Vagina (tissue), 2 donors: ENCODE measurements around the gene SH3BP5L. TPM values are rescaled to one million over a fixed set of nuclear protein-coding genes. Genes with fewer than 3 reads are reported as not detected.
A peak's percentile ranks its signal among the peaks of the same experiment; 100 is the strongest.

Experiments
- DNase-seq, 2 donors: peaks; one replicate each; pipeline ENCODE4 v3.0.0-alpha.2; 2017; ENCODE audit errors: extremely low spot score in 2 of 2
- H3K27ac ChIP-seq: fragments of 200-600 bp; sonication (generic); one replicate; pipeline ENCODE4 v1.5.1; 2019
- H3K27me3 ChIP-seq: fragments of 200-600 bp; sonication (generic); one replicate; pipeline ENCODE4 v1.5.1; 2019
- H3K36me3 ChIP-seq, 2 donors: fragments of 200-600 bp; sonication (generic); one replicate each; pipeline ENCODE4 v1.5.1; 2017 to 2019
- H3K4me1 ChIP-seq: fragments of 200-600 bp; sonication (generic); one replicate; pipeline ENCODE4 v1.5.1; 2019
- H3K4me3 ChIP-seq, 2 donors: fragments of 200-600 bp; sonication (generic); 1 replicate in 1 of 2; 2 replicates in 1 of 2; pipeline ENCODE4 v1.5.1; 2016 to 2019
- H3K9me3 ChIP-seq: fragments of 200-600 bp; sonication (generic); one replicate; pipeline ENCODE4 v1.5.1; 2019
- POLR2A ChIP-seq, 2 donors: fragments of 450-650 bp; IDR thresholded peaks; one replicate each; pipeline ENCODE4 v1.6.1; 2017; ENCODE audit warnings: antibody characterized with exemption in 2 of 2, mild to moderate bottlenecking in 2 of 2, moderate library complexity in 2 of 2
- POLR2AphosphoS5 ChIP-seq, 2 donors: sonication (generic); formaldehyde crosslinking; IDR thresholded peaks; one replicate each; pipeline ENCODE4 v1.9.0; 2017; ENCODE audit warnings: antibody characterized with exemption in 2 of 2, mild to moderate bottlenecking in 2 of 2, low read depth in 1 of 2; ENCODE audit not compliant: insufficient read depth in 1 of 2
- intact Hi-C: fragments of 100-400 bp; cut with DNase I; formaldehyde crosslinking; loops from one replicate; pipeline ENCODE4 v1.15.1; 2023
- total RNA-seq: library from RNA; depleted of rRNA; stranded (reverse); fragments of >200 nt; gene quantifications from one replicate; pipeline ENCODE4 v1.2.3, GENCODE V29; 2016
- TF ChIP-seq, protein P1 (sequence below), 3 experiments: fragments of 450-650 bp in 2 of 3; fragments of 200-600 bp in 1 of 3; sonication (generic) in 1 of 3; IDR thresholded peaks; one replicate each; pipeline ENCODE4 v1.5.1; 2017 to 2019; ENCODE audit warnings: antibody characterized with exemption in 3 of 3, mild to moderate bottlenecking in 2 of 3, moderate library complexity in 2 of 3

SH3BP5L gene
- total RNA-seq, 1 donor from 2014 or later: 18.7 TPM

DNA sequence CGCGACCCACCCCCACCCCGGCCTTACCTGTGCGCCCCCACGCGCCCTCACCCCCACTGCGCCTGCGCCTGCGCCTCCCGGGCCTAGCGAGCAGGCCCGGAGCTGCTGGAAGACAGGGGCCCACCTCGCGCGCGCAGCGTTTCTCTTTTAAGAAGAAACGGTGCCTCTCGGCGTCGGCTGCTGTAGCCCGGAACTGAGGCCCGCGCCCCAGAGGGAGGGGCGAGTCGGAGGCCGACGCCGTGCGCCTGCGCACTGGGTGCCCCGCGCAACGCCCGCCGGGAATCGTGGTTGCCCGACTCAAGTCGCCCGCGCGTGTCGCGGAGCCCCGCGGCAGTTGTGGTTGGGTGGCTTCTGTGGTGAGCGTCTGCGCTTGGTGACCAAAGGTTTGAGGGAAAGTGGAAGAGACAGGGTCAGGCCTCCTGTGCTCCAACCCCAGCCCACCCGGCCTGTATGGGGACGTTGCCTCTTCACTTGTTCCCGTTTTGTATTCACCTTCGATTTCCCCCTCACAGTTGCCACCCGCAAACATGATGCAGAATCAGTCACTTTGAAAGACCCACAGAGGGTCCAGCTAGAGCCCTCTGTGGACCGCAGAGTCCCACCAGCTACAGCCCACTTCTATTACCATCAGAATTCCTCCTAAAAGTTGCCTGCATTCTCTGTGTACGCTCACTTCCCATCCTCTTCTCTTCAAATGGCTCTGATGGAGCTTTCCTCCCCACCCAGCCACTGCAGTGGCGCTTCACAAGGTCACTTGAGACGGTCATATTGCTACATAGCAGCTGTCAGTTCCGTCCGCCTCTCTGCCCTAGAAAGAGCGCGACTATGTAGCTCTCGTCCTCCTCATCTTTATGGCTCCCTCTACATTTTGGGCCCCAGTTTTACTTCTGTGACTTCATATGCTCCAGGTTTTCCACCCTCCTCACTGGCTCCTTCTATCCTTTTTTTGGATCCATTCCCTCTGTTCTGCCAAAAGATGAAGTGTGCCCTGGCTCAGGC, 33.5 kb upstream of the SH3BP5L start, which contains the start of gene ZNF692:
Gene ZNF692 (minus strand): TSS at position 195 of the 999 bp plus-strand sequence. CDS start 776 bp downstream, outside the sequence.
- Histone ChIP-seq H3K4me1 (peaks cover 28% of the 10 kb centered on the region), H3K4me3 (peak within 1 kb of the TSS; percentile 55 to 61), H3K27ac (peak within 1 kb of the TSS; percentile 90), H3K9me3 (no peaks in the 10 kb centered on the region), H3K36me3 (no peaks in the 10 kb centered on the region), H3K27me3 (no peaks in the 10 kb centered on the region)
- intact Hi-C loops: no loop called here
- TF ChIP-seq POLR2A (IDR thresholded peaks at IDR 0.05) (peak in 1 of 2 donors; percentile 79), POLR2AphosphoS5 (IDR thresholded peaks at IDR 0.05; ENCODE audit: insufficient read depth in 1 of 2, low read depth in 1 of 2) (peak; percentile 84 to 95)
- TF ChIP-seq, protein P1, sequence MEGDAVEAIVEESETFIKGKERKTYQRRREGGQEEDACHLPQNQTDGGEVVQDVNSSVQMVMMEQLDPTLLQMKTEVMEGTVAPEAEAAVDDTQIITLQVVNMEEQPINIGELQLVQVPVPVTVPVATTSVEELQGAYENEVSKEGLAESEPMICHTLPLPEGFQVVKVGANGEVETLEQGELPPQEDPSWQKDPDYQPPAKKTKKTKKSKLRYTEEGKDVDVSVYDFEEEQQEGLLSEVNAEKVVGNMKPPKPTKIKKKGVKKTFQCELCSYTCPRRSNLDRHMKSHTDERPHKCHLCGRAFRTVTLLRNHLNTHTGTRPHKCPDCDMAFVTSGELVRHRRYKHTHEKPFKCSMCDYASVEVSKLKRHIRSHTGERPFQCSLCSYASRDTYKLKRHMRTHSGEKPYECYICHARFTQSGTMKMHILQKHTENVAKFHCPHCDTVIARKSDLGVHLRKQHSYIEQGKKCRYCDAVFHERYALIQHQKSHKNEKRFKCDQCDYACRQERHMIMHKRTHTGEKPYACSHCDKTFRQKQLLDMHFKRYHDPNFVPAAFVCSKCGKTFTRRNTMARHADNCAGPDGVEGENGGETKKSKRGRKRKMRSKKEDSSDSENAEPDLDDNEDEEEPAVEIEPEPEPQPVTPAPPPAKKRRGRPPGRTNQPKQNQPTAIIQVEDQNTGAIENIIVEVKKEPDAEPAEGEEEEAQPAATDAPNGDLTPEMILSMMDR (IDR thresholded peaks at IDR 0.05): no peak
- DNase-seq: peak in 1 of 2 donors; percentile 96

DNA sequence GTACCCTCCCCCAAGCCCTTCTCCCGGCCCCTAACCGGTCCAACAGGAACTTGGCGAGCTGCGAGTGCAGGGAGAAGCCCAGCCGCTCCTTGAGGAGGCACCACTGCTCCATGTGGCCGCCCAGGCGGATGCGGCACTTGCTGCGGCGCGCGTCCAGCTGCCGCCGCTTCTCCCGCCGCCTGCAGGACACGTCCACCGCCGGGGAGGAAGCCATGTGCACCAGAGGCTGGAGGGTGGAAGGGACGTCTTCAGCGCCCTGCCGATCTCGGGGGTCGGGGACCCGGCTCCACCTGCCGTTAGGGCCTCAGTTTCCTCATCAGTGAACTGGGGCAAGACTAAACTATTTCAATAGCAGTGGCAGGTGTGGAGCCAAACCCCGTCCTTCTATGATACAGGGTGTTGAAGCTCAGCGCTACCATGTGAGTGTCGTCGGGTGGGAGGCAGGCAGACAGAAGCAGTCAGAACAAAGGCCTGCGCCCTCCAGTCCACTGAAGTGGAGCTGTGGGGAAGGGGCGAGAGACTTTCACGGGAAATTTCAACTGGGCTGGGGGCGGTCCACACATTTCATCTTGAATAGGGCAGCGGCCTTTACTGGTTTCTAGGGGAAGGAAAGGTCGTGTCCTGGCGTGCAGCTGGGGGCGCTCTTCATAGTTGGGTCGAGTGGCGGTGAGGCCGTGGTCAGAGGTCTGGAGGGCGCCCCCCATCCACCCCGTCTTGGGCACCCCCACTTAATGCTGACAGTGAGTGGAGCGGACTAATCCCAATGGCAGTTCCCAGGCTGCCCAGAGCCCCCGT, 32.6 kb upstream of the SH3BP5L start:
- intact Hi-C loops: no loop called here
- H3K4me3 ChIP-seq: peak overlapping the region; percentile 55 to 61
- peak in 1 of 2 donors; percentile 86 for DNase-seq
- no peaks in the 10 kb centered on the region for H3K27me3 ChIP-seq
- no peaks in the 10 kb centered on the region for H3K36me3 ChIP-seq
- peak overlapping the region; percentile 90 for H3K27ac ChIP-seq
- TF ChIP-seq, protein P1 (IDR thresholded peaks at IDR 0.05): peak in 1 of 3 experiments; percentile 12
- no peak for TF ChIP-seq POLR2A (IDR thresholded peaks at IDR 0.05)
- TF ChIP-seq POLR2AphosphoS5 (IDR thresholded peaks at IDR 0.05; ENCODE audit: insufficient read depth in 1 of 2, low read depth in 1 of 2): peak in 1 of 2 donors; percentile 49
- peaks cover 21% of the 10 kb centered on the region for H3K4me1 ChIP-seq
- H3K9me3 ChIP-seq: no peaks in the 10 kb centered on the region

DNA sequence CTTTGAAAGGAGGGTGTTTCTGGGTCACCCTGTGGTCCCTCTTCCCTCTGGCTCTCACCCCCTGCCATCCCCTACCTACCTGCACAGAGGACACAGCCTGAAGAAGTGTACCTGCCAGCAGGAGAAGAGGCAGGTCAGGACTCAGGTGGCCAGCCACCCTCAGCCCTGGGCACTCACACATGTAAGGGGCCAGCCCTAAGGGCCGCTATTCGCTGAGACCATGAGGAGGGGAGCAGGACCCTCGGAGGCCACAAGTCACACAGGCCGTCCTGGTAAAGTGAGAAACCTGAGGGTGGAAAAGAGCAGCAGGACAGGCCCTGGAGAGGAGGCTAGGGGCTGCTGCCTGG, 32.0 kb upstream of the SH3BP5L start:
- intact Hi-C loops: no loop called here

DNA sequence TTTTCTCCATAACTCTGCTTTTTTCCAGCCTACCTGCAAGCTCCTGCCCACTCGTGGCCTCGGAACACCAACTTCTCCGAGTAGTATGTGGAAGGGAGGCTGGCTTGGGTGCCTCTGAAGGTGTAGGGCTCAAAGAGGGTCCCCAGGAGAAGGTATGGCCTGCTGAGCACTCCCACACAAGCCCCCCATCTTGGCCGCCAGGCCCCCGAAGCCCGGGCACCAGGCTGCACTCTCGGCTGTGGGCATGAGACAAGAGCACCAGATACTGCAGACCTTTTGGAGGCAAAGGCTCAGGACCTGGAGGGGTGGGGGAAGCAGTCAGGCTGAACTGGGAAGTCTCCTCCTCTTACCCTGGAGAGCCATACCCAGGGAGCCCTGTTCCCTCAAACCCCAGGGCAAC, 31.5 kb upstream of the SH3BP5L start:
- intact Hi-C loops: no loop called here
- no peaks in the 10 kb centered on the region for H3K36me3 ChIP-seq
- H3K4me1 ChIP-seq: peaks cover 20% of the 10 kb centered on the region
- no peaks in the 10 kb centered on the region for H3K9me3 ChIP-seq
- peak overlapping the region in 1 of 2 donors; percentile 61 for H3K4me3 ChIP-seq
- no peak for TF ChIP-seq POLR2AphosphoS5 (IDR thresholded peaks at IDR 0.05; ENCODE audit: insufficient read depth in 1 of 2, low read depth in 1 of 2)
- TF ChIP-seq, protein P1 (IDR thresholded peaks at IDR 0.05): no peak
- no peak for TF ChIP-seq POLR2A (IDR thresholded peaks at IDR 0.05)
- H3K27ac ChIP-seq: no peak overlapping the region
- H3K27me3 ChIP-seq: no peaks in the 10 kb centered on the region
- DNase-seq: peak in 1 of 2 donors; percentile 82

More for the DNA sequence above, 32.0 kb upstream of the SH3BP5L start:
- DNase-seq: no peak
- peak overlapping the region; percentile 90 for H3K27ac ChIP-seq
- no peak for TF ChIP-seq POLR2A (IDR thresholded peaks at IDR 0.05)
- no peak for TF ChIP-seq POLR2AphosphoS5 (IDR thresholded peaks at IDR 0.05; ENCODE audit: insufficient read depth in 1 of 2, low read depth in 1 of 2)
- TF ChIP-seq, protein P1 (IDR thresholded peaks at IDR 0.05): no peak
- no peaks in the 10 kb centered on the region for H3K27me3 ChIP-seq
- H3K4me1 ChIP-seq: peaks cover 20% of the 10 kb centered on the region
- H3K4me3 ChIP-seq: peak overlapping the region; percentile 55 to 61
- no peaks in the 10 kb centered on the region for H3K36me3 ChIP-seq
- no peaks in the 10 kb centered on the region for H3K9me3 ChIP-seq
